Stimulated activated CD4-positive, alpha-beta T cell treated with anti-CD3 and anti-CD28 coated beads, Interleukin-15, amount 100 ng/mL, for 24 hours (primary cell): ENCODE data around the gene PLXNA4.

ENCODE experiments used
- DNase-seq: peaks from one replicate; pipeline ENCODE4 v3.0.0-alpha.2; 2020

PLXNA4 gene

DNA sequence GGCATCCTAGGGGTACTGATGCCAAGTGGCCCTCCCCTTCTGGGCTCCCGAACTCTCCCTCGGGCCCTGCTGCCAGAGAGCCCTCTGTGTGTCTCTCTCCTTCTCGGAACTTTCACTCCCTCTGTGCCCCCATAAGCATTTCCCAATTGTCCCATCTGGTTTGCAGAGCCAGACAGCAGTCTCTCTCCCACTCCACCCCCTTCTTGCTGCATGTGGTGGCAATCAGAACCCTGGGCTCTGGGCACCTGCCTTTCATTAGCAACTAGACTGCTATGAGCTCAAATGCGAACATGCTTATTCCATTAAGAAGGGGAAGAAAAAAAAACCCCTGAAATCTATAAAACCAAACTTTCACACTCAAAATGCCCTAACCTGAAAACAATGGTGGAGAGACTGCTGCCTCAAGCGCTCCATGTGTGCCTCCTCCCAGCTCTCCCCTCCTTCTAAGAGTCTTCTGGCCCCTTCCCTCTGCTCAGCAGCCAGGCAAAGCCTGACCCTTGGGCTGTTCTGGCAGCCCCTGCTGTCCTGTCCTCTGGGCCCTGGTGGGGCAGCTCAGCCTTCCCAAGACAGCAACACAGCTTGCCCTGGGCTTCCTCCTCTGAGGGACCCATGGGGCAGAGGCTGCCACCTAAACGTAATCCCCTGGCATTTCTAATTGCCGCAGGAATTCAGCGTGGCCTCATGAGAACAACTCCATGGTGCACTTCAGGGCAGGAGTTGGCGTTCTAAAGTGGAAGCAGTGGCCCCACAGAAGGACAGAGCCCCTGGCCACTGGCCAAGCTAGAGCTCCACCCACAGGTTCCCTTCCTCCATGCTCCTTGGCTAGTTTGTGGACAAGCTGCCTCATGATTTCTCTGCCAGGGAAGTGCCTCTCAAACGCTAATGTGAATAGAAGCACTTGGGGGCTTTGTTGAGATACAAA lies 415.4 kb downstream of the PLXNA4 start:
- DNase-seq = no peak

DNA sequence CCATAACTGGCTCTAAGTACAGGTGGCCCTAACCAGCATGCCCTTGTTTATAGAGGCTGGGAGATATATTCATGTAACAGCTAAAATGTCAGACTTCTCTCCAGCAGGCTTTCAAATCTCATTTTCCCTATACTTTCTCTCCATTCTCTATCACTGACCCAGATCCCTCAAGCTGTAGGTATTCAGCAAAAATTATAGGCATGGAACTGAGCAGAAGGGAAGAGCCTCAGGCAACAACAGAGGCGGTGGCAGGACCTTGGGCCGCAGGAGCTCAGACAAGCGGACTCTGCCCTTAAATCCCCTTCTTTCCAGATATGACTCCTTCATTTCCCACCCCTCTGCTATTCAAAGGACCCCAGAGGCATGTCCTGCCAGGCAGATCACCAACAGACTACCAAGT lies 417.4 kb downstream of the PLXNA4 start:
- DNase-seq = no peak

DNA sequence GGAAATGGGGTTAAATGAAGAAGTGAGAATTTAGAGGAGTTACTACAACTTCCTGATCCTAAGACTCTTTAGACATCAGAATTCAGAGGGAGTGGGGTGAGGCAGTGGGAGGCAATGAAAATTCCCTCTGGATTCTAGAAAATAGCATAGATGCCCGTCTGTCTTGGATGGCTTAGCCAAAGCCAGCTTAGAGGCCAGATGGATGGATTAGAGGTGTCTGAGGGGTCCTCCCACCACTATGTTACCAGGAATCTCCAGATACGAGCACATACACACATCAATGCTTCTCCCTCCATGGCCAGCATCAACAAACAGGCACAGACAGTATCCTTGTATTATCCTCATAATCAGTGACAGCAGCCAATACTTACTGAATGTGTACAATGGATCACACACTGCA lies 418.1 kb downstream of the PLXNA4 start:
- DNase-seq = no peak

DNA sequence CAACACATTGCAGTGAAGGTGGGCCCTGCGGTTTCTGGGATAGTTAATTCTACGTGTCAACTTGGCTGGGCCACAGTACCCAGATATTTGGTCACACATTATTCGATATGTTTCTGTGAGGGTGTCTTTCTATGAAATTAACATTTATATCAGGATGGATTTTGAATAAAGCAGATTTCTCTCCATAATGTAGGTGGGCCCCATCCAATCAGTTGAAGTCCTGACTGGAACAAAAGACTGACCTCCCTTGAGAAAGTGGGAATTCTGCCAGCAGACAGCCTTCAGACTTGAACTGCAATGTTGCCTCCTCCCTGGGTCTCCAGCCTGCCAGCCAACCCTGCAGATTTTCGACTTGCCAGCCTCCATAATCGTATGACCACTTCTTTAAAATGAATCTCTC lies 420.6 kb downstream of the PLXNA4 start:
- DNase-seq = no peak

DNA sequence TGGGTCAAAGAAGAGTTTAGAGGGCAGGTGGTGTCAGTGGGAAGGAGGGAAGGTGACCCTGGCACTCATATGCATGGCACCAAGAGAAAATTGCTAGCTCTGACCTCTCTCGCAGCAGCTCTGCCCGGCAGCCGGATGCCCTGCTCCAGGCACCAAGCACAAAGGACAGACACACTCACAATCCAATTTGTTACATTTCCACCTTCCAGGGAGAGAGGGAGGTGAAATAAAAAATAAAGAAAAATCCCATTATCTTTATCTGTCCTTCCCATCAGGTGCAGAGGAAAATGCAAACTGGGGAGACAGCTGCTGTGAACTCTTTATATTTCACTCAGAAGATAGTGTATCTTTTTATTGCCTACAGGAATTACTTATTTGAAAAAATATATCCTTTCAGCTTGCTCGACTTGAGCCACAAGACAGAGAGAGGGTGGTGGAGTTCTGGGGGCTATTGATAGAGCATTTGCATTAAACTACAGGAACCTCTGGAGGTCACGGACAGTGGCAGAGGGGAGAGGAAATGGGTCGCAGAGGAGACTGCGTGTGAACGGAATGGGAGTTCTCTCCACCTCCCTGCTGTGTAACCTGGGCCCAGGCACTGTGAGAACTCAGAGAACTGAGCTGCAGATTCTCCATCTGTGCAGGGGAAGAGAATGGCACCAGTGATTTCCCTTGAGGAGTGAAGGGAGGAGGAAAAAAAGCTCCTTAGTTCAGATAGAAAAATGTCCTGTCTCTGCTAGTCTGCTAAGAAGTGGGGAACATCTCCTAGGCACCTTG lies 421.4 kb downstream of the PLXNA4 start:
- no peak for DNase-seq

DNA sequence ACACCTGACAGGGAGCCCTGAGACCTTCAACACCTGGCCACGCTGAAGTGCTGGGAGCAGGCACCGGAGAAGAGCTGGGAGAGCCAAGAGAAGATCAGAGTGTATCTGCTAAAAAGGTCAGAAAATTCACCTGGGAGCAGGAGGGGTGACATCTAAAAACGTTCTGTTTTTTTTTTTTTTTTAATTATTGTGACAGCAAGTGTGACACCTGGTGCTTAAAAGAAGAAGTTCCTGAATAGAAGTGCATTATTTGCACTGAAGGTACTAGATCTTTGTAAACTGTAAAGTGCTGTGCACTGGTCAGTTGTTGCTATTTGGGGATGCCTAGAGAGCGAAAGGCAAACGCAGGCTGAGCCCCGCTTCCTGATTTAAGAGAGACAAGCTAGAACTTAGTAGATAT lies 422.0 kb downstream of the PLXNA4 start:
- no peak for DNase-seq

DNA sequence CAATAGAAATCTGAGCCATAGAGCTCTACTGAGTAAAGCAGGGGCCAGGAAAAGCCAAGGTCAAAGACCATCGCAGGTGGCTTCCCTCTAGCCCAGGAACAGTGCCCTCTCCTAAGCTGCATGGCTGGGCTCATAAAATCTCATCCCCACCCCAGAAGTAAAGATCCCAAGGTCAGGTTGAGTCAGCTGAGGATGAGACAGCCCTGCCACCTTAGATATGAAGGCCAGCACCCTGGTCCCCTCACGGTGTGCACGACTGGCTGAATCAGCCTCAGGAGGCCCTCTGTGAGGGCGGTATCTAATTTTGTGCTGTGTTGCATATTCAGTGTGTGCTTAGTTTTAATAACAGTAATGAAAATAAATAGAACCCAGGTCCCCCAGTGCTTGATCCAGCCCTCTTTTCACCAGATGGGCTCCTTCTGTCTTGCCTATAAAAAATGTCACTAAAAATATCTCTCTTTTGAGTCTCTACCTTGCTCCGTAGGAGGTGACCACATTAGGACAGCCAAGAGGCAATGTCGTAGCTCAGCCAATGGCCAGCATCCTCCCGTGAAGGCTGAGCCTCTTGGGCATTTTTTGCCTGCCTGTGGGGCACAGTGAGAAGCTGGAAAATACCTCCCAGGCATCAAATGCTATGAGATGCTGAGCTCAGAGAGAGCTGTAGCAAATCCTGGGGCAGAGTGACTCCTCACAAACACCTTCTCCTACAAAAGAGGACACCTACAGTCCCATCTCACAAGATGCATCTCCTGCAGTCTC lies 424.0 kb downstream of the PLXNA4 start:
- DNase-seq = no peak

DNA sequence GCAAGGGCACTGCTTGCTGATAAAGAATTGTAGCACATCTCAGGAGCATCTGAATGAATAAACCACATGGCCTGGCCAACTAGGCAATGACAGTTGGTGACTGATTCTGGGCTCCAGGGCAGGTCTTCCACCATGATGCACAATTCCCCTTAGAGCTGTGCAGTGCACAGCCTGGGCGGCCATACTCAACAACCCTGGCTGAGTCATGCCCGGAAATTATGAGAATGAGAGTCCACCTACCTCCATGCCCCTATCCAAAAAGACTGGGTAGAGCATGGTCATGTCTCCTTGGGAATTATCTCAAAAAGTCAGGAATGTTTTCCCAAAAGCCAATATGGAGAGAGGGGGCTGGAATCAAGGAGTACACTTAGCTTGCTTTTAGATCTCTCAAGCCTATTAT lies 425.6 kb downstream of the PLXNA4 start:
- no peak for DNase-seq

DNA sequence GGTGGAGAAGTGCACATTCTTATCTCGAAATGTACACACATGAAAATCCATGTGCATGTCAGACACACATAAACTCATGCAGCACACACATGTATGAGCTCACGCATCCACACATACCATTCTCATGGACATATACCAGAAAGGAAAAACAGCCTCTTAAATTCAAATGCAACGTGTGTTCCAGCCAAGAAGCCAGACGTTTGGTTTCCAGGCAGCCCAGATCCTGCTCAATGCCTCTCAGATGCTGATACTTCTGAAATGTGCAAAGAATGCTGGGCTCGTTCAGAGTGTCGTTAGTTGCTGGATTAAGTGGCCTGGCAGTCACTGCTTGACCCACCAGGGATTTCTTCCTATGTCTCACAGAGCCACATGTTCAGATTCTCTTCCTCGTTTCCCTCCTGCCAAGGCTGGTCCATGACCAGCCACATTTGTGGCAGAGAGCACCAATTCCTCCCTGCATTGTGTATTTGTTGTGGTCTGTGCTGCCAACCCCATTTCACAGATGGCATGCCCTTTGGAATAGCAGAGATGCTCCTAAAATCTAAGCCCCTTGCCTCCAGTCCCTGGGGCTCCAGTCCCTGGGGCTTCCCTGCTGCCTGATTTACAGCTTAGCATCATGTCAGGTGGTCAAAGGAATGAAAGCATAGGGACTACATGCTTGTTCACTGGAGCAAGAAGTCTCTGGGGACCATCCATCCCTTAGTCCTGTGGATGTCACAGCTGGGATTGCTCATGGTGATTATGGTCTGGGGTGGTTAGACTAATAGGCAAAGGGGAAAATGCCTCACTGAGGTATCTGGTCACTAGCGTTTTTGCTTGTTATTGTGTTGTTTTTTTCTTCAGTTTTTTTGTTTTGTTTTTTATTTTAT lies 426.6 kb downstream of the PLXNA4 start:
- no peak for DNase-seq

DNA sequence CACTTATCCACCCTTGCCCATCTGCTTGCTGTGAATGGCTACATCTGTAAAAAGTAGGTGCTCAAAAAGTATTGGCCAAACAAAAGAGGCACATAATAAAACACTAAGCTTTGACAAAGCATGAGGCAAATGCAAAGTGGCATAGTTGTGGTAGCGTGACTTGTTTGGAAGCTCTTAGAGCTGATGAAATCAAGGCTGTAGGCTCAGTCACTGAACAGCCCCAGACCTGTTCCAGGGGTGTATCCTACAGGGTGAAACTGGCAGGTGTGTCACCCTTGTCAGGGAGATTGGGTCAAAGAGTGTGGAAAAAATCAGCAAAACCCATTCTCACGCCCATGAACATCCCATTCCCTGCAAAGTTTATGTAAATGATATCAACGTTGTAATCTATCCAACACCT lies 427.4 kb downstream of the PLXNA4 start:
- no peak for DNase-seq

DNA sequence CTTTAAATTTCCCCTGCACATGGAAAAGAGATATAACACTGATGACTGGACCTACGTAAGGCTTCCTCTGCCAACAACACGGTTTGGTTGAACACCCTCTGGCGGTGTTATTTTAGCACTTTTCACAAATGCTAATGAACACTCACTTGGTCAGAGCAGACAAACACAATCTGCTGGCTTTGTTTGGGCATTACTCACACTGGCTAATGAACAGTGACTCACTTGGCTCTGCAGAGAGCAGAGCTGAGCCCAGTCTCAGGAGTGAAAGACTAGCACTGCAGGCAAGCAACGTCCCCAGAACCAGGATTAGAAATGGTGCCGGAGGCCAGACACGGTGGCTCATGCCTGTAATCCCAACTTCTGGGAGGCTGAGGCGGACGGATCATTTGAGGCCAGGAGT lies 430.8 kb downstream of the PLXNA4 start:
- no peak for DNase-seq

DNA sequence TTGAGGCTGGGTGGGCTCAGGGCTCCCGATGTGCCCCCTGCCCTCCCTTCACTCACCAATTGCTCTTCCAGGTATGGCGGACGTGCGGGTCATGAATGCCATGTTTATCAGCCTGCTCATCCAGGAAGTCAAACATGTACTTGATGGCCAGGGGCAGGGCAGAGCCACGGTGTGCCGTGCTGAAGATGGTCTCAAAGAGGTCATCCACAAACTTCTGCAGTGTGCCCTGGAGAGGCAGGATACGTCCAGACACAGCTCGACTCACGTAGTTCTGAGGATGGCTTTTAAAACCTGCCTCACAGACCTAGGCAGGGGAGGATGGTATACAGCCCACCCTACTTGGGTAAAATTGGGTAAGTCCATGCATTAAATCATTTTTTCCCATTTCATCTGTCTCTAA lies 431.2 kb downstream of the PLXNA4 start:
- no peak for DNase-seq

DNA sequence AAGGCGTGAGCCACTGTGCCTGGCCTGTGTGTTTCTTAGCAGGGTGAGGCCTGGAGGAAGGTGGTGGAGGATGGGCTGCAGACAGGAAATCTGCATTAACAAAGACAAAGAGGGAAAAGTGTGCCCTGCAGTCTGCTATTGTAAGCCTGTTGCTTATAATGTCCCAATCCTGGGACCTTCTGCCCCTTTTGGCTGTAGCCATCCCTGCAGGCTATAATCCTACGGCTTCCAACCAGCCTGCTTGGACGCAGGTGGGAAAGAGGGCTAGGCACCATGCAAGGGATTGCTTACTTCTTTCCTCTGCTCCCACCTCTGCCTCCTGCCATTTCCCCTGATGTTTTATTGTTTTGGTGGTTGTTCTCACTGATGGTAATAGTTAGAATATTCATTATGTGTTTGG lies 434.3 kb downstream of the PLXNA4 start:
- no peak for DNase-seq

DNA sequence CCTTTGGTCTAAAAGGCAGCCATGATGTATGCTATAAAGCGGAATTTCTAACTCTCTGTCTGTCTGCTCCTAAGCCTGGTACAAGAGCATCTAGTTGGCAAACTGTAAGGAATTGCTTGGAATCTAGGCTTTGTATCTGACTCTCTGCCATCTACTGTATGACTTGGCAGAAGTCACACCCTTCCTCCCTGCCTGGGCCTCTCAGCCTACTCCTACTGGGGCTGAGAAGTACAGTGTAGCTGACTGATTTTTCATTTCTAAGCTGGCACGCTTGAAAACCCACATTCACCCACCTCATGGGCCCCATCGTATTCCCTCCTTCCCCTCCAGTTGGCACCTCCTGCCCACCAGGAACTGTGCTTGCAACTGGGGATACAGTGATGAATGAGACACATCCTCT lies 435.2 kb downstream of the PLXNA4 start:
- DNase-seq = no peak

DNA sequence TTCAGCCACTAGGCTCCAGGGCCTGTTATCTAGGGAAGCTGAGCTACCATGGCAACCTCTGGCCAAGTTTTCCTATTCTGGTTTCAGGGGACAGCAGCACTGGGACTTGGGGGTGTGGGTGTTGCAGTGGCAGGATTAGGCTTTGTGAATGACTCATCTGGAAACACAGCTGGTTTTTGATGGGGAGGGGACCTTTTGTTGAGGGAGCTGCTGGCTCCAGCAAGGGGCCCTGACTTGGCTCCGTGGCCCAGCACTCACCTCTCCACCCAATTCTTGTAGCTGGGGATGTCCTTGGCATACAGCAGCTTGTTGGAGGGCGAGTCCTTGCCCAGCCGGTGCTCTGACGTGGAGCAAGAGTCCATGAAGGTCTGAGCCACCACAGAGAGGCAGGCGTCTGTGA lies 435.9 kb downstream of the PLXNA4 start:
- DNase-seq = no peak

DNA sequence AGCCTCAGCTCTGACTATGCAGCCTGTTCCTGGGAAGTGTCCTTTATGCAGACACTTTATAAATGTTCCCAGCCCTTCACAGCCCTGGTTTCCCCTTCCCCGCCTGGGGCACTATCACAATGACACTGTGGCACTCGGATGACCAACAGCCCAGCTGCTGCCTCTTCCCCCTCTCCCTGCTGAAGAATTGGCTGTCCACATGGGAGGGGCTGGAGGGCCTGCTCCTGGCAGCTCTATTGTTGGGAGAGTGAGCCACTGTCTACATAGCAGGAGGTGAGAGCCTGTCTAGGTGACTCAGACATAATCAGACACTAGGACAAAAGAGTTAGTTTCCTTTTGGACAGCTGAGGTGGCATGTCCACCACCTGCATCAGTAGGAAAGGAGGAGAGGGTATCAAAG lies 437.5 kb downstream of the PLXNA4 start:
- no peak for DNase-seq

DNA sequence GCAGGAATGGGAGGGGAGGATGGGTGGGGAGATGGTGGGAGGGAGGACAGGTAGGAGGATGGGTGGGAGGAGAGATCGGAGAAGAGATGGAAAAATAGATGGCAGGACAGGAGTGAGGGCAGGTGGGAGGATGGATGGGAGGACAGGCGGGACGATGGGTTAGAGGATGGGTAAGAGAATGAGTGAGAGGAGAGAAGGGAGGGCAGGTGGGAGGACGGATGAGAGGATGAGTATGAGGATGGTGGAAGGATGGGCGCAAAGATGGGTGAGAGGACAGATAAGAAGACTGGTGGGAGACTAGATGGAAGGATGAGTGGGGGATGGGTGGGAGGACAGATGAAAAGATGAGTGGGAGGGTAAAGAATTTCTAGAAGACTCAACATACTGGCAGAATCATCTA lies 438.6 kb downstream of the PLXNA4 start:
- no peak for DNase-seq

DNA sequence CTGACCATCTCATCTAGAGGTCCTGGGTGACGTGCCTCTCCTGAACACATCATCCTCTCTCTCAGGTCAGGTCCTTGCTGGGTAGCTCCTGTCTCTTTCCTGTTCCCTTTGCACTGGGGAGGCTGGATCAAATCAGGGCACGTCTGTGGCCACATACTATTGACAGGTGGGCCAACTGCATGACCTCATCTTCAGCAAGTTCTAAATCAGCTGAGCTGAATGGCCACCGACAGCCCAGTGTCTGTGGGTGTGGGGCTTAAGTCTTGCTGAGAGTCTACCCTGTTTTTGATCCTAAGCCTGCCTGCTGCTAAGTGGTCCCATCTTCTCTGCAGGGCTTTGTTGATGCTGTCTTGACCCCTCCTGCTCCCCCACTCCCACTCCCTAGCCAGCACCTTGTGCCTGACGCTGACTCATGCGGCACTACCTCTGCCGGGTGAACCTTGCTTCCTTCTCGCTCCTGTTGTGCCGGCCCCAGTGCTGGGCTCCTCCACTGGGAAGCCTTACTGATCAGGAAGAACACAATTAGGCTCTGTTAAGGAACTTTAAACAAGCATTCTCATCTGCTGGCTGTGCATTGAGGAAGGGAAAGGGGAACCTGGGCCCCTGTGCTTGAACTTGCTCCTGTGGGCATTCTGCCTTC lies 440.4 kb downstream of the PLXNA4 start:
- no peak for DNase-seq

DNA sequence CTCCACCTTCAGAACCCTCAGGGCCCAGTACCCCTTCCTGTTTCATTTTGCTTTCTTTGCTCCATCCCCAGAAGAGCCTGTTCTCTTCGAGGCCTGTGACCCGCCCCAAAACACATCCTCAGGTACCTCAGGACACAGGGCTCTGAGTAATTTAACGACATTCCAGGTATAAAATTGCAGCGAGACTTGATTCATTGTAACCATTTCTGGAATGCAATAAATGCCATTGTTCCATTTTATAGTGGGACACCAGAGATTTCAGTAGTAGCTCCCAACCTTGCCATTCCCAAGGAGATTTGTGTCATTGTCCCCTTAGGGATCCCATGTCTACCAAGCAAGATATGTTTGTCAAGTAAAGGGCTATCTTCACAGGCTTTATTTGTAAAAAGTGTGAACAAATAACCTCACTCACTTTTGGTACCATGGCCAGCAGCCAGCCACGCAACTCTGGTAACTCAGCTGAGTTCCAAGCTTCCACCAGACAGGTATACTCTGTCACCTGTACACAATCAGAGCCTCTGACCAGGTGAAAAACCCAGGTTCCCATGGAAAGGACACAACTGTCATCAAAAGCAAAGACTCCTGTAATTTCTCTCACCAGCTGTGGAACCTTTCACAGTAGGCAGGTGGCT lies 441.3 kb downstream of the PLXNA4 start:
- DNase-seq = no peak

DNA sequence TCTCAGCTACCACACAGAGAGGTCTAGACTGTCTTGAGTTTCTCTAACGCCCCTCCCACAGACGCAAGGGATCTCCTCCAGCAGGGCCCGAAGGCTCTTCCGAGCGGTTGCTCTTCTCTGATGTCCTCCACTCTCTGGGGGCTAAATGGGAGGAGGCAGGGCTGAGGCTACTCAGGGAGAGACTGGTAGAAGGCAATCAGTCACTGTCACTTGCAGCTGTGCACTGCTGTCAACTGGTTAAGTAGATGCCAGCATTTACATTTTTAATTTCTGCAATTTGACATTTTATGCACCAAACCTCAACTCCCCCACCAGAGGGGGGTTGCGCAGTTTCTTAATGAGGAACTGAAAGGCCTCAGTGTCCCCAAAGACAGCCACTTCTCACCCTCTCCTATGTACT lies 442.8 kb downstream of the PLXNA4 start:
- DNase-seq = no peak

DNA sequence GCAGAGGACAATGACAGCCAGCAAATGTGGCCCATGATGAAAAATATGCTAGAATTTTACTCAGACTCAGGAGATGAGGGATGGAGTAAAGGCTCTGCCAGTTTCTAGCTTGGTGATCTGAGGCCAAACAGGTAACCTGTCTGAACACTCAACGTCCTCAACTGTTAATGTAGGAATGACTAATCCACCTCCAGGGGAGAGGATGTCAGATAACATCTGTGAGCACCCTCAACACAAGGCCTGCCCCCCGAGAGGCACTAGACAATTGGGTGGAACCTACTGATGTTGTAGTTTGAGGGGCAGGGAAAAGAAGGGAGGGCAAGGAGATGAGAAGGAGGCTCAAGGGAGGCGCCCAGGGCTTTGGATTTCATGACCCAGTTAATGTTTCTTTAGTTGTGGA lies 445.1 kb downstream of the PLXNA4 start:
- no peak for DNase-seq

DNA sequence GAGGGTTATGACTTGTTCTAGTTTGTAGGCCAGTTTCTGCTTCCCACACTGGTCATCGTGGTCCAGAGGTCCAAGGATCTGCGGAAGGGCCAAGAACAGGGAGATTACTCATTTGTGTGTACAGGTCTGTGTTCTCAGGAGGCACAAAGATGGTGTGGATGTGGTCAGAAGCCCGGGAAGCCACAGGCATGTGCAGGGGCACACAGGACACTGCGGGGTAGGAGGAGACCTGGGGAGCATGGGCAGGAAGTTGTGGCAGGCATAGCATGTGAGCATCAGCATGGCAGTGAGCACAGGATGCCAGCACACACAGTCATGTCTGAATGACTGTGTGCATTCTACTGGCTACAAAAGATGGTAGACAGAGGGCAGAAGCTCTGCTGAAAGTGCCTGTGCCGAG lies 445.8 kb downstream of the PLXNA4 start:
- no peak for DNase-seq
